Mucosa of descending colon (tissue), 3 donors: ENCODE results near the gene ATG7. TPM values are rescaled to one million over a fixed set of nuclear protein-coding genes. Genes with fewer than 3 reads are reported as not detected.

ENCODE experiments used
- ATAC-seq: fragments of 200-7000 bp; cut with Tn5 transposase; one replicate; pipeline ENCODE4 v1.9.1; 2020; ENCODE audit warnings: mild to moderate bottlenecking, moderate library complexity
- DNase-seq, 3 donors: peaks; one replicate each; pipeline ENCODE4 v3.0.0-alpha.2; 2020
- H3K36me3 ChIP-seq: fragments of 200-600 bp; one replicate; pipeline ENCODE4 v1.8.0; 2021; ENCODE audit warnings: low read depth, mild to moderate bottlenecking
- H3K4me1 ChIP-seq: fragments of 200-600 bp; one replicate; pipeline ENCODE4 v1.8.0; 2021; ENCODE audit warnings: low read depth, mild to moderate bottlenecking
- H3K4me3 ChIP-seq: fragments of 200-600 bp; one replicate; pipeline ENCODE4 v1.8.0; 2021; ENCODE audit warnings: mild to moderate bottlenecking
- H3K9me3 ChIP-seq: fragments of 200-600 bp; one replicate; pipeline ENCODE4 v1.8.0; 2021; ENCODE audit warnings: mild to moderate bottlenecking
- intact Hi-C, 2 donors: fragments of 100-400 bp; cut with DNase I in 1 of 2; cut with micrococcal nuclease in 1 of 2; formaldehyde crosslinking; loops; one replicate each; pipeline versions ENCODE4 v1.11.0 to v1.11.1; 2022; cut with DNase I, micrococcal nuclease
- total RNA-seq, 3 donors: library from RNA; stranded (reverse); fragmentation: NEBNext Ultra II Directional in 2 of 3; extraction: Animal tissue kit (Norgen Biotek cat#: 25700) in 2 of 3; gene quantifications; one replicate each; pipeline versions ENCODE4 v1.2.1 to v1.2.4, GENCODE V29; 2021 to 2023
- TF ChIP-seq, protein P1 (sequence below): fragments of 200-600 bp; IDR thresholded peaks from one replicate; pipeline ENCODE4 v1.8.0; 2022; ENCODE audit warnings: antibody characterized with exemption, mild to moderate bottlenecking
- donor health status: DM: no; HTN: no; CAD: no; lungs with moderate emphysema.
- donor health status: DM: no; HTN: no; CAD: no.
- donor health status: DM: no; HTN: yes; CAD: no.

Gene ATG7
- total RNA-seq, 3 donors from 2014 or later, result 40.4 to 49.6 (median 43.3) TPM

DNA sequence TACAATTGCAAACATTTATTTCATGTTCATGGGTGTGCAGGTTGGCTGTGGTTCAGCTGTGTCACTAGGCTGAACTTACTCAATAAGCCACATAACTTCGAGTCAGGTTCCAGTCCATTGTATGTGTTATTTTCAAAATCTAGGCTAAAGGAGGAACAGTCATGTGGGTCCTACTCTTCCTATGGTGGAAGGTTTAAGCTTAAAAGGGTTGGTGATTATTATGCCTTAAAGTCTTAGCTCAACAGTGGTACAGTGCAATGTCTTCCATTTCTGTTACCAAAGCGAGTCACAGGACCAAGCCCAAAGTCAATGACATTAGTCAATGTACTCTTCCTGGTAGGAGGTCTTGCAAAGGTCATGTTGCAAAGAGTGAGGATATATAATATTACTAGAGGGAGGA lies 78.2 kb downstream of the ATG7 start:
- no peaks in the 10 kb centered on the region for H3K36me3 ChIP-seq
- TF ChIP-seq, protein P1, sequence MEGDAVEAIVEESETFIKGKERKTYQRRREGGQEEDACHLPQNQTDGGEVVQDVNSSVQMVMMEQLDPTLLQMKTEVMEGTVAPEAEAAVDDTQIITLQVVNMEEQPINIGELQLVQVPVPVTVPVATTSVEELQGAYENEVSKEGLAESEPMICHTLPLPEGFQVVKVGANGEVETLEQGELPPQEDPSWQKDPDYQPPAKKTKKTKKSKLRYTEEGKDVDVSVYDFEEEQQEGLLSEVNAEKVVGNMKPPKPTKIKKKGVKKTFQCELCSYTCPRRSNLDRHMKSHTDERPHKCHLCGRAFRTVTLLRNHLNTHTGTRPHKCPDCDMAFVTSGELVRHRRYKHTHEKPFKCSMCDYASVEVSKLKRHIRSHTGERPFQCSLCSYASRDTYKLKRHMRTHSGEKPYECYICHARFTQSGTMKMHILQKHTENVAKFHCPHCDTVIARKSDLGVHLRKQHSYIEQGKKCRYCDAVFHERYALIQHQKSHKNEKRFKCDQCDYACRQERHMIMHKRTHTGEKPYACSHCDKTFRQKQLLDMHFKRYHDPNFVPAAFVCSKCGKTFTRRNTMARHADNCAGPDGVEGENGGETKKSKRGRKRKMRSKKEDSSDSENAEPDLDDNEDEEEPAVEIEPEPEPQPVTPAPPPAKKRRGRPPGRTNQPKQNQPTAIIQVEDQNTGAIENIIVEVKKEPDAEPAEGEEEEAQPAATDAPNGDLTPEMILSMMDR, result no peak
- no peak for DNase-seq
- no peaks in the 10 kb centered on the region for H3K4me1 ChIP-seq
- intact Hi-C loops, result no loop called here
- ATAC-seq, result no peak
- no peak overlapping the region for H3K4me3 ChIP-seq
- H3K9me3 ChIP-seq, result no peaks in the 10 kb centered on the region

DNA sequence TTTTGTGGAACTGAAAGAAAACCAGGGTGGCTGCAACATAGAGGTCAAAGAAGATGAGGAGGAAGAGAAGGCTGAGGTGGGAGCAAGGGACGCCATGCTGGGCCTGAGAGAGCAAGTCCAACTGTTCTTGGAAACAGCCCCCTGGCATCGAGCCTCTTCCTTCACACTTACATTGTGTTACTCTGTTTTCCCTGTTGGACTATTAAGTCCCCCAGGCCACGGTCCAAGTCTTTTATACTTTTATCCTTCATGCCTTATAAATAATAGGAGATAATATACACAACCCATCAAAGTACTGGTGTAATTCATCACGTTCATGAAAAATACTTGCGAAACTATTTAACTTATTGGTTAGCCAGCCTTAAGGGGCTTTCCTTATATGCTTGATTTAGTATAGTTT lies 79.3 kb downstream of the ATG7 start:
- H3K4me3 ChIP-seq, result no peak overlapping the region
- H3K9me3 ChIP-seq, result no peaks in the 10 kb centered on the region
- H3K36me3 ChIP-seq, result no peaks in the 10 kb centered on the region
- no peak for ATAC-seq
- intact Hi-C loops, result no loop called here
- no peak for DNase-seq
- TF ChIP-seq, protein P1, result no peak
- H3K4me1 ChIP-seq, result no peaks in the 10 kb centered on the region

DNA sequence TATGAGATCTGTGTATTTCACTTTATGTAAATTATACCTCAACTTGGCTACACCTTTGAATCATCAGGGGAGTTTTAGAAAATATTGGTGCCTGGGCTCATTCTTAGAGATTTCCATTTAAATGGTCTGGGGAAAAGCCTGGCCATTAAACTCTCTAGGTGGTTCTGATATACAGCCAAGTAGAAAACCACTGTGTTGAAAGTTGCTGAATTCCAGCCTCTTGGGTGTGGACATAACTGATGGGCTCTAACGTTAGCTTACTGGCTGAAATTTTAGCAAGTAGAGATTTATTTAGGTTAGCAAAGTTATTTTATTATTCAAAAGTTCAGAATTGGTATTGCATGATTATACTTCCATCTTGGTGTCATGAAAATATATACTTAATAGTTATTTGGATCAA lies 84.1 kb downstream of the ATG7 start:
- intact Hi-C loops, result no loop called here
- Histone ChIP-seq H3K9me3 (no peaks in the 10 kb centered on the region), H3K4me1 (no peaks in the 10 kb centered on the region), H3K4me3 (no peak overlapping the region), H3K36me3 (no peaks in the 10 kb centered on the region)
- TF ChIP-seq, protein P1, result no peak
- ATAC-seq (no peak), DNase-seq (no peak)

DNA sequence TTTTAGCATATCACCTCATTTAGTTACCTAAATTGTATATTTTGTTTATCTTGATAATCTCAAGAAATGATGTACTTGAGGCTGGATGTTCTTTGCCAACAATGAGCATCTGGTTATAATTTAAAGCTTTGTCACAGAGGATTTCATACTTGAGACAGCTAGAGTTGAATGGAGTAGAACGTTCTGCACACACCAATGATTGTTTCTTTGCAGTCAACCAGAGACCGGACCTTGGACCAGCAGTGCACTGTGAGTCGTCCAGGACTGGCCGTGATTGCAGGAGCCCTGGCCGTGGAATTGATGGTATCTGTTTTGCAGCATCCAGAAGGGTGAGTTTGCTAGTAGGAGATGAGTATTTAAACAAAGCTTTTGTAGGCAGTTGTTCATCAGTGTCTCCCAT lies 90.4 kb downstream of the ATG7 start:
- Histone ChIP-seq H3K4me3 (no peak overlapping the region), H3K36me3 (no peaks in the 10 kb centered on the region)

DNA sequence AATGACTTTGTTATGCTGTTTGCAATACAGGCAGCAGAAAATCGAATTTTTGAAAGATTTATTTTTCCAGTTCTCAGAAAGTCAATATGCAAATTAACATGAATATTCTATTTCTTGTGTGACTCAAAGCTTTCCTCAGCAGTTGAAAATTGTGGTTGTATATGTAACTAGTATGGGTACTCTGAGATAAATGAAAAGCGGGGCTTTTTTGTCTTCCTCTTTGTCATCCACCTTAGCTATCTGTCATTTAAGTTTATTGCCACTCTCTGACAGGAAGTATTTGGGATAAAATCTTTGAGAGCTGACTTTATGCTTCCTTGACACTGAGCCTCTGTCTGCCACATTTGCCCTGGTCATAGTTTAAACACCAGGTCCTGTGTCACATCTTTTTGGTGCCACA lies 91.5 kb downstream of the ATG7 start:
- H3K4me3 ChIP-seq, result no peak overlapping the region
- H3K9me3 ChIP-seq, result no peaks in the 10 kb centered on the region
- H3K36me3 ChIP-seq, result no peaks in the 10 kb centered on the region
- DNase-seq, result no peak
- intact Hi-C loops, result no loop called here
- H3K4me1 ChIP-seq, result no peaks in the 10 kb centered on the region
- no peak for ATAC-seq
- TF ChIP-seq, protein P1, result no peak

More for the DNA sequence above, 90.4 kb downstream of the ATG7 start:
- TF ChIP-seq, protein P1, result no peak
- H3K4me1 ChIP-seq, result no peaks in the 10 kb centered on the region
- intact Hi-C loops, result no loop called here
- no peak for ATAC-seq
- DNase-seq, result no peak
- no peaks in the 10 kb centered on the region for H3K9me3 ChIP-seq

DNA sequence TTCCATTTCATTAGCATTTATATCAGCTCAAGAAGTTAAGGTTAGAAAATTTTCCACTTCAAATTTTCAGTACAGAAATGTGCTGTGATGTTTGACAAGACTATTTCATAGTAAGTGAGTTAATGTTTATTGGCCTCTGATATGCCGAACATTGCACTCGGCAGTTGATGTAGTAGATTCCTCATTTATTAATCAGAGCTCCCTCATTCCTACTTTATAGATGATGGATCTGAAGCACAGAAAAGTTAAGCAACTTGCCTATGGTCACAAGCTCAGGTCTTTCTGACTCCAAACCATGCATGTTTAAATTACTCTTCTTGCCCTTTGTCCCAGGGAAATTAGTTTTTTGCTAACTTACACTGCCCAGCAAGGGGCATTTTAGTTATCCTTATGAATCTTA lies 92.0 kb downstream of the ATG7 start:
- H3K4me1 ChIP-seq, result no peaks in the 10 kb centered on the region
- H3K4me3 ChIP-seq, result no peak overlapping the region
- H3K9me3 ChIP-seq, result no peaks in the 10 kb centered on the region
- intact Hi-C loops, result no loop called here
- TF ChIP-seq, protein P1, result no peak
- H3K36me3 ChIP-seq, result no peaks in the 10 kb centered on the region
- DNase-seq (no peak), ATAC-seq (no peak)
